Sigmoid colon (tissue), 7 donors: ENCODE results near the gene AKIP1. TPM values are rescaled to one million over a fixed set of nuclear protein-coding genes. Genes with fewer than 3 reads are reported as not detected.
"Not testable (repeated sequence)": the region's sequence is repeated elsewhere in the genome, so short reads cannot be mapped to it uniquely, and the experiment has no call there.

Experiments
- DNase-seq: peaks from one replicate; pipeline ENCODE4 v3.0.0-alpha.2; 2019
- H3K27ac ChIP-seq, 4 donors: fragments of 200-600 bp; sonication (generic); one replicate each; pipeline ENCODE4 v1.5.1; 2016 to 2019; ENCODE audit warnings: mild to moderate bottlenecking in 1 of 4
- H3K27me3 ChIP-seq, 3 donors: fragments of 200-600 bp; sonication (generic); one replicate each; pipeline ENCODE4 v1.5.1; 2019; ENCODE audit warnings: mild to moderate bottlenecking in 1 of 3
- H3K36me3 ChIP-seq, 4 donors: fragments of 200-600 bp; sonication (generic); one replicate each; pipeline ENCODE4 v1.5.1; 2016 to 2019
- H3K4me1 ChIP-seq, 4 donors: fragments of 200-600 bp; sonication (generic); one replicate each; pipeline ENCODE4 v1.5.1; 2017 to 2019
- H3K4me3 ChIP-seq, 4 donors: fragments of 200-600 bp; sonication (generic); one replicate each; pipeline ENCODE4 v1.5.1; 2017 to 2019; ENCODE audit warnings: mild to moderate bottlenecking in 2 of 4, moderate library complexity in 1 of 4
- H3K9me3 ChIP-seq, 4 donors: fragments of 200-600 bp in 3 of 4; sonication (generic) in 3 of 4; one replicate each; pipeline versions ENCODE4 v1.5.1 to v1.6.1; 2013 to 2019
- CTCF ChIP-seq, 4 experiments: fragments of 450-650 bp in 3 of 4; fragments of 200-600 bp in 1 of 4; IDR thresholded peaks; one replicate each; pipeline ENCODE4 v1.5.1; 2016 to 2019; ENCODE audit warnings: antibody characterized with exemption in 4 of 4, mild to moderate bottlenecking in 3 of 4, moderate library complexity in 2 of 4
- EP300 ChIP-seq, 4 donors: sonication (generic); formaldehyde crosslinking; IDR thresholded peaks; one replicate each; pipeline ENCODE4 v1.6.1; 2017; ENCODE audit warnings: antibody characterized with exemption in 4 of 4
- POLR2A ChIP-seq, 2 donors: fragments of 450-650 bp; IDR thresholded peaks; one replicate each; pipeline ENCODE4 v1.6.1; 2016; ENCODE audit warnings: antibody characterized with exemption in 2 of 2, mild to moderate bottlenecking in 2 of 2, moderate library complexity in 2 of 2
- POLR2AphosphoS5 ChIP-seq, 4 donors: sonication (generic); formaldehyde crosslinking; IDR thresholded peaks; one replicate each; pipeline ENCODE4 v1.6.1; 2017; ENCODE audit warnings: antibody characterized with exemption in 4 of 4
- WGBS, 2 donors: extraction: QIAGEN DNeasy Blood & Tissue Kit; methylation state at CpG; one replicate each; pipeline ENCODE4 v1.1.7; 2013; 5-methylcytosine and 5-hydroxymethylcytosine counted together
- intact Hi-C: fragments of 100-400 bp; cut with DNase I; formaldehyde crosslinking; loops from one replicate; pipeline ENCODE4 v1.15.1; 2023
- polyA plus RNA-seq, 3 donors: library from polyadenylated mRNA; stranded (reverse); fragments of 200-250 nt; gene quantifications; one replicate each; pipeline ENCODE4 v1.2.3, GENCODE V29; 2013
- total RNA-seq, 4 donors: library from RNA; depleted of rRNA; stranded (reverse); fragments of >200 nt; gene quantifications; one replicate each; pipeline ENCODE4 v1.1.0, GENCODE V29; 2016
- donor health status: healthy with polysubstance abuse.
- donor health status: Bipolar disorder and iron deficiency.
- donor health status: healthy.

Gene AKIP1
- total and polyA plus RNA-seq, 7 donors, result 18.0 to 33.2 (median 21.6) TPM

- Histone ChIP-seq H3K4me1 (peaks cover 0 to 44% (median 25%) of the 10 kb centered on the region in 4 donors), H3K27me3 (no peaks in the 10 kb centered on the region), H3K27ac (peak overlapping the region in 2 of 4 donors; percentile 90 to 94), H3K4me3 (peak overlapping the region in 1 of 4 donors; percentile 4), H3K36me3 (no peaks in the 10 kb centered on the region), H3K9me3 (no peaks in the 10 kb centered on the region)
- WGBS, 2 donors, result 48 to 72% methylated on average over 6 of the region's 6 CpGs
- TF ChIP-seq CTCF (IDR thresholded peaks at IDR 0.05), result no peak
- TF ChIP-seq POLR2AphosphoS5 (IDR thresholded peaks at IDR 0.05), result no peak
- TF ChIP-seq POLR2A (IDR thresholded peaks at IDR 0.05), result no peak
- no peak for TF ChIP-seq EP300 (IDR thresholded peaks at IDR 0.05)
- DNase-seq, result no peak
- intact Hi-C loops, result loop anchor here (5.0 kb wide), 3 partner anchors 42 to 187 kb away; partner anchors contain the start of gene TMEM9B
Measured at GRCh38 chr11:8873741-8874405, 37.1 kb upstream of the AKIP1 start.

DNA sequence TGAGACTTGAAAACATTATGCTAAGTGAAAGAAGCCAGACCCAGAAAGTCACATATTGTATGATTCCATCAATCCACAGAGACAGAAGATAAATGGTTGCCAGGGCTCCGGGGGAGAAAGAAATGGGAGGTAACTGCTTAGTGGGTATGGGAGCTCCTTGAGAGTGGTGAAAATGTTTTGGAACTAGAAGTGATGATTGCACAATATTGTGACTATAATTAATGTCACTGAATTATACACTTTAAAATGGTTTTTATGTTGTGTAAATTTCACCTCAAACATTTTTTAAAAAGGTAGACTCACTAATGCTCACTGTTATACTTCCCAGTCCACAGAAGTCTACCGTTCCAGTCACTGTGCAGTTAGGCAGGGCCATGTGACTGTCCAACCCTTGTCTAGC, 32.2 kb upstream of the AKIP1 start:
- H3K27me3 ChIP-seq, result no peaks in the 10 kb centered on the region
- H3K4me1 ChIP-seq, result peaks cover 0 to 11% (median 5%) of the 10 kb centered on the region in 4 donors
- H3K4me3 ChIP-seq, result no peak overlapping the region
- no peaks in the 10 kb centered on the region for H3K9me3 ChIP-seq
- H3K36me3 ChIP-seq, result no peaks in the 10 kb centered on the region
- no peak for DNase-seq
- 87 to 91% methylated on average over 2 of the region's 2 CpGs for WGBS, 2 donors
- H3K27ac ChIP-seq, result no peak overlapping the region
- intact Hi-C loops, result no loop called here
- no peak for TF ChIP-seq EP300 (IDR thresholded peaks at IDR 0.05)
- no peak for TF ChIP-seq POLR2A (IDR thresholded peaks at IDR 0.05)
- TF ChIP-seq CTCF (IDR thresholded peaks at IDR 0.05), result no peak
- TF ChIP-seq POLR2AphosphoS5 (IDR thresholded peaks at IDR 0.05), result no peak

GRCh38 chr11:8881585-8881984, 29.4 kb upstream of the AKIP1 start:
- DNase-seq, H3K27me3 ChIP-seq, intact Hi-C loops, H3K4me1 ChIP-seq, H3K36me3 ChIP-seq, H3K9me3 ChIP-seq, H3K4me3 ChIP-seq, H3K27ac ChIP-seq: not testable (repeated sequence)
- WGBS, 2 donors, result 90 to 91% methylated on average over 7 of the region's 7 CpGs

DNA sequence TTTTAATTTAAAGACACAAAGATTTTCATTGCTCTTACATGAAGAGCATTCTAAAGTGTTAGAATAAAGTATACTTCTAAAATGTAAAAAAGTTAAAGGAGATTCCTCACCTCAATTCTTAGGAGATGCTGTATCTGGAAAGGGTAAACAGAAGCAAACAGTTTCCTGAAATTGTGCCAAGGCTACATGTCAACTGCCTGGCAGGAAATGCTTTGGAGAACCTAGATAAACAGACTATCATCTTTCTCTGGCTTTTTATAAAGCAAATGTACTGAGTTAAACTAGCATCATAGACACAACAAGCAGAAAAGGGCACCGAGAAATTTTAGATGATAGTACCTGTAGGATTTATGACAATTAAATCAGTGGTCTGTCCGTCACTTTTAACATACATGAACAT, 24.7 kb upstream of the AKIP1 start:
- Histone ChIP-seq H3K4me3 (no peak overlapping the region), H3K4me1 (no peaks in the 10 kb centered on the region), H3K36me3 (no peaks in the 10 kb centered on the region), H3K27me3 (no peaks in the 10 kb centered on the region), H3K9me3 (no peaks in the 10 kb centered on the region), H3K27ac (no peak overlapping the region)
- WGBS, 2 donors, result 60 to 79% methylated on average over 2 of the region's 2 CpGs
- TF ChIP-seq POLR2A (IDR thresholded peaks at IDR 0.05) (no peak), CTCF (IDR thresholded peaks at IDR 0.05) (no peak), EP300 (IDR thresholded peaks at IDR 0.05) (no peak), POLR2AphosphoS5 (IDR thresholded peaks at IDR 0.05) (no peak)
- no peak for DNase-seq
- intact Hi-C loops, result no loop called here

- intact Hi-C loops, H3K4me1 ChIP-seq, H3K27me3 ChIP-seq, H3K4me3 ChIP-seq, H3K27ac ChIP-seq, H3K36me3 ChIP-seq, H3K9me3 ChIP-seq, DNase-seq: not testable (repeated sequence)
- WGBS, 2 donors, result 89 to 97% methylated on average over 2 of the region's 2 CpGs
Measured at GRCh38 chr11:8891185-8891584, 19.8 kb upstream of the AKIP1 start.
